ENCODE data around the gene RNF166. TPM values are rescaled to one million over a fixed set of nuclear protein-coding genes. Genes with fewer than 3 reads are reported as not detected.
"Not testable (repeated sequence)": the region's sequence is repeated elsewhere in the genome, so short reads cannot be mapped to it uniquely, and the experiment has no call there.

Gene RNF166
- total and polyA plus RNA-seq, 2 donors: 10.0 to 19.6 TPM

- H3K4me1 ChIP-seq (ENCODE audit: insufficient read depth): no peaks in the 10 kb centered on the region
- WGBS: 56% methylated on average over 31 of the region's 31 CpGs
- no peak overlapping the region for H3K27ac ChIP-seq (ENCODE audit: low read depth)
- H3K36me3 ChIP-seq (ENCODE audit: insufficient read depth): no peaks in the 10 kb centered on the region
- no peak overlapping the region for H3K4me3 ChIP-seq (ENCODE audit: low read depth, low read length)
- no peak for DNase-seq (ENCODE audit: extremely low spot score)
These were observed 25.0 kb downstream of the RNF166 start for GRCh38 chr16:88681084-88681680.

GRCh38 chr16:88680554-88681083 lies 25.6 kb downstream of the RNF166 start:
- WGBS: 79% methylated on average over 5 of the region's 5 CpGs
- Histone ChIP-seq H3K4me1 (ENCODE audit: insufficient read depth) (no peaks in the 10 kb centered on the region), H3K36me3 (ENCODE audit: insufficient read depth) (no peaks in the 10 kb centered on the region), H3K27ac (ENCODE audit: low read depth) (no peak overlapping the region), H3K4me3 (ENCODE audit: low read depth, low read length) (no peak overlapping the region)
- no peak for DNase-seq (ENCODE audit: extremely low spot score)

DNA sequence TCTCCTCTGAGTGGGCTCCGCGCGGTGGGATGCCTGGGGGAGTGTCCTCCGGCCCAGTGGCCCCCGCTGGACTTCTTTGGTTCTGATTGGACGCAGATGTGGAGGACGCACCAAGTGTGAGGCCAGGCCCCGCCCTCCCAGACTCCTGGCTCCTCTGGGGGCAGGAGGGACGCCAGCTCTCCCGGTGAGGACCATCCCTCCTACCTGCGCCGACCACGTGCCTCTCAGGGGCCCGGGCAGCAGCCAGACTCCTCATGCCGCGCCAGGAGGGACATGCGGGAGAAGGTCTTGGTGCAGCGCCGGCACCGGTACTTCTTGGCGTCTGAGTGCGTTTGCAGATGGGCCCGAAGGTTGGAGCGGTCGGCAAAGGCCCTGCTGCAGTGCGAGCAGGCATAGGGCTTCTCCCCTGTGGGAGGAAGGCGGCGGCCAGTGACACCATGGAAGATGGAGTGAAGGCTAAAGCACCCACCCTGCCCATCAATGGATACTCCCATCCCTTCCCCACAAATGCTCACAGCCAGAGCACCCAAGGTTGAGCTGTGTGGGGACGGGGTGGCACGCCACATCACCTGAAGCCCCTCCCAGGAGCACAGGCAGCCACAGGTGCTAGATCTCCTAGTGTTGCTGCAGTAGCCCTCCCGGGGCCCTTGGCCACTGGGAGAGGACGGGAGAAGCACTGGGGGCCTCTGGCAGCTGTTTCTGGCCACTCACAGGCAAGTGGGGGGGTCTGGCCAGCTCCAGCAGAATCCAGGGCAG lies 27.8 kb downstream of the RNF166 start:
- H3K27ac ChIP-seq (ENCODE audit: low read depth): no peak overlapping the region
- no peak overlapping the region for H3K4me3 ChIP-seq (ENCODE audit: low read depth, low read length)
- H3K36me3 ChIP-seq (ENCODE audit: insufficient read depth): no peaks in the 10 kb centered on the region
- no peak for DNase-seq (ENCODE audit: extremely low spot score)
- 65% methylated on average over 32 of the region's 32 CpGs for WGBS
- no peaks in the 10 kb centered on the region for H3K4me1 ChIP-seq (ENCODE audit: insufficient read depth)

DNA sequence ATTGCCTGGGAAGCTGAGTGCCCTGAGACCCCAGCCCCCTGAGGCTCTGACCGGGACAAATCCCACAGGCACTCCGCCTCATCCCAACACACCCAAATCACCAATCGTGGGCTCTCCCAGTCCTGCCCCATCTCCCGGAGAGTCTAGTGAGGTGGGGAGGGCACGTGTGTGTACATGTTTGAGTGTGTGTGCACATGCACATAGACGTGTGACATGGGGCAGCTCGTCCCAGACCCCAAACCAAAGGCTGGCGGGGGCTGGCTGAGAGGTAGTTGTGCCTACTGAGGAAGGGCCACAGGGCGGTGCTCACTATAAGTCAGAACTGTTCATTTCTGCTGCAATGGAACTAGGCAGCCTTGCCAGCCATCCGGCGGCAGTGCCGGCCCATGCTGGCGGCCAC lies 28.5 kb downstream of the RNF166 start:
- H3K27ac ChIP-seq (ENCODE audit: low read depth): no peak overlapping the region
- WGBS: 75% methylated on average over 13 of the region's 13 CpGs
- no peaks in the 10 kb centered on the region for H3K36me3 ChIP-seq (ENCODE audit: insufficient read depth)
- no peak for DNase-seq (ENCODE audit: extremely low spot score)
- H3K4me3 ChIP-seq (ENCODE audit: low read depth, low read length): no peak overlapping the region
- H3K4me1 ChIP-seq (ENCODE audit: insufficient read depth): no peaks in the 10 kb centered on the region

- 83% methylated on average over 22 of the region's 22 CpGs for whole genome bisulfite sequencing
- Histone ChIP-seq H3K4me1 (ENCODE audit: insufficient read depth) (no peaks in the 10 kb centered on the region), H3K36me3 (ENCODE audit: insufficient read depth) (no peaks in the 10 kb centered on the region), H3K4me3 (ENCODE audit: low read depth, low read length) (no peak overlapping the region), H3K27ac (ENCODE audit: low read depth) (no peak overlapping the region)
- DNase-seq (ENCODE audit: extremely low spot score): no peak
These were observed 29.5 kb downstream of the RNF166 start for GRCh38 chr16:88676502-88677242.

DNA sequence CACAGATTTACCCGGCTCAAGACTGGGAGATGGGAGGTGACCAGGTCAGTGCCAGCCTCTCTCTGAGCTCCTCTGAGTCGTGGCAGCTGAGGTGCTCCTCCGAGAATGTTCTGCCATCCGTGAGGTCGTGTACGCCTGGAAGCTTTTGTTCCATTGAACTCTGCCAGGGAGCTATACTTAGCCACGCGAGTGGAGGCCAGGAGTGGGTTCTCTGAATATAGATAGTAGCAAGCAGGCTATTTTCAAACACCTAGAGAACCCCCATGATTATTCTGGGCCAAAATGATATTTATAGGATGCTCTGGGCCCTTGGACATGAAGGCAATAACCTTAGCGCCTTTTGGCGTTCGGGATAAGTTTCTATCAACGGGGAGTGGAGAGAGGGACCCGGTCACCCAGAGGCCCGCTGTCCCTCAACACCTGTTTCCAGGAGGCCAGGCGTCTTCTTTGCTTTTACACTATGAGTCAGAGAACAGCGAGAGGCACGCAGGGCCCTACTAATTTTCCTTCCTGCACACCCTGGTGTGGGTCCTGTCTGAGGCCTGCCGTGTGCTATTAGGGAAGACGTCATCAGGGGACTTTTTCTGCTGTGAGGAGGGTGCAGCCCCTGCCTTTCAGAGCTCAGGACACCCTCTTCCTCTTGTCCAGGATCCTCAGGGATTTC lies 32.4 kb downstream of the RNF166 start:
- H3K27ac ChIP-seq (ENCODE audit: low read depth): no peak overlapping the region
- H3K36me3 ChIP-seq (ENCODE audit: insufficient read depth): no peaks in the 10 kb centered on the region
- no peak for DNase-seq (ENCODE audit: extremely low spot score)
- no peak overlapping the region for H3K4me3 ChIP-seq (ENCODE audit: low read depth, low read length)
- H3K4me1 ChIP-seq (ENCODE audit: insufficient read depth): no peaks in the 10 kb centered on the region
- WGBS: 92% methylated on average over 19 of the region's 19 CpGs

GRCh38 chr16:88672776-88673175 lies 33.4 kb downstream of the RNF166 start:
- Histone ChIP-seq H3K4me3 (ENCODE audit: low read depth, low read length) (no peak overlapping the region), H3K36me3 (ENCODE audit: insufficient read depth) (no peaks in the 10 kb centered on the region), H3K27ac (ENCODE audit: low read depth) (no peak overlapping the region), H3K4me1 (ENCODE audit: insufficient read depth) (no peaks in the 10 kb centered on the region)
- DNase-seq (ENCODE audit: extremely low spot score): no peak
- WGBS: 63% methylated on average over 11 of the region's 11 CpGs

DNA sequence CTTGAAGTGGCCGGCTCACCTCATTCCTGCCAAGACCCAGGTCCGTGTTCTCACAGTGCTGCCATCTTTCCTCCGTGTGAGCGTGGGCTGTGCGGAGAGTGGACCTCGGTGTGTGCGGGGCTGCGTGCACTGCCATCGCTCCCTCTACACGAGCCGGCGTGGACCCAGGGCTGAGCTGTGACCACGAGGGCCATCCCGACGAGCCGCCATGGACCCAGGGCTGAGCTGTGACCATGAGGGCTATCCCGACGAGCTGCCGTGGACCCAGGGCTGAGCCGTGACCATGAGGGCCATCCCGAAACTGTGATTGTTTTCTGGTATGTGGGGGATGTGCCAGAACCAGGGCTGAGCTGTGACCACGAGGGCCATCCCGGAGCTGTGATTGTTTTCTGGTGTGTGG lies 34.4 kb downstream of the RNF166 start:
- WGBS: 91% methylated on average over 23 of the region's 23 CpGs

GRCh38 chr16:88669980-88670379 lies 36.2 kb downstream of the RNF166 start:
- WGBS: 76% methylated on average over 10 of the region's 10 CpGs
- H3K4me1 ChIP-seq (ENCODE audit: insufficient read depth): no peaks in the 10 kb centered on the region
- DNase-seq (ENCODE audit: extremely low spot score): no peak

More for the DNA sequence above, 34.4 kb downstream of the RNF166 start:
- Histone ChIP-seq H3K36me3 (ENCODE audit: insufficient read depth) (no peaks in the 10 kb centered on the region), H3K4me1 (ENCODE audit: insufficient read depth) (no peaks in the 10 kb centered on the region), H3K27ac (ENCODE audit: low read depth) (no peak overlapping the region), H3K4me3 (ENCODE audit: low read depth, low read length) (no peak overlapping the region)
- DNase-seq (ENCODE audit: extremely low spot score): no peak

GRCh38 chr16:88669493-88669892 lies 36.7 kb downstream of the RNF166 start:
- DNase-seq (ENCODE audit: extremely low spot score); H3K36me3 ChIP-seq (ENCODE audit: insufficient read depth); H3K4me1 ChIP-seq (ENCODE audit: insufficient read depth); H3K27ac ChIP-seq (ENCODE audit: low read depth); H3K4me3 ChIP-seq (ENCODE audit: low read depth, low read length): not testable (repeated sequence)
- WGBS: 94% methylated on average over 8 of the region's 8 CpGs

More at GRCh38 chr16:88669980-88670379, 36.2 kb downstream of the RNF166 start:
- Histone ChIP-seq H3K36me3 (ENCODE audit: insufficient read depth) (no peaks in the 10 kb centered on the region), H3K27ac (ENCODE audit: low read depth) (no peak overlapping the region), H3K4me3 (ENCODE audit: low read depth, low read length) (no peak overlapping the region)

DNA sequence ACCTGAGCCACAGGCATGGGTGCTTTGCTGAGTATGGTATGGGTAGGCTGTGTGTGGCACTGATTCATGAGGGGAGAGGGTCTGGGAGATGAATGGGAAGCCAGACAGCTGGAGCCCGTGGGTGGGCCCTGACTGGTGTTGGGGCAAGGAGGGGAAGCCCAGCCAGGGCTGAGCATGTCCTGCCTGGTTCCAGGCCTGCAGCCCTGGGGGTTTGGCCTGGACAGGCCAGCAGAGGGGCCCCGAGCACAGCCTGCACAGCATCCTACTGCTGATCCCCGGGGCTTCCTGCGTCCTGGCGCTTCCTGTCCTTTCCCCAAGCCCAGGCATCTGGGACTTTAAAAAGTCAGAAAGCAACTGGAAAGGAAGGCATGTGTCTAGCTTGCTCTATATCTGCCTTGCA lies 38.7 kb downstream of the RNF166 start:
- no peak for DNase-seq (ENCODE audit: extremely low spot score)
- Histone ChIP-seq H3K4me3 (ENCODE audit: low read depth, low read length) (no peak overlapping the region), H3K36me3 (ENCODE audit: insufficient read depth) (no peaks in the 10 kb centered on the region), H3K27ac (ENCODE audit: low read depth) (no peak overlapping the region), H3K4me1 (ENCODE audit: insufficient read depth) (no peaks in the 10 kb centered on the region)
- 65% methylated on average over 5 of the region's 5 CpGs for WGBS

GRCh38 chr16:88665570-88665969 lies 40.6 kb downstream of the RNF166 start:
- no peak overlapping the region for H3K27ac ChIP-seq (ENCODE audit: low read depth)
- WGBS: 94% methylated on average over 3 of the region's 3 CpGs
- no peak for DNase-seq (ENCODE audit: extremely low spot score)
- H3K4me3 ChIP-seq (ENCODE audit: low read depth, low read length): no peak overlapping the region
- no peaks in the 10 kb centered on the region for H3K4me1 ChIP-seq (ENCODE audit: insufficient read depth)
- H3K36me3 ChIP-seq (ENCODE audit: insufficient read depth): no peaks in the 10 kb centered on the region

GRCh38 chr16:88665148-88665547 lies 41.1 kb downstream of the RNF166 start:
- H3K4me1 ChIP-seq (ENCODE audit: insufficient read depth): no peaks in the 10 kb centered on the region
- no peaks in the 10 kb centered on the region for H3K36me3 ChIP-seq (ENCODE audit: insufficient read depth)
- no peak overlapping the region for H3K27ac ChIP-seq (ENCODE audit: low read depth)
- 78% methylated on average over 4 of the region's 4 CpGs for WGBS
- H3K4me3 ChIP-seq (ENCODE audit: low read depth, low read length): no peak overlapping the region
- DNase-seq (ENCODE audit: extremely low spot score): no peak
